Panc1 (cell line): Measurements from ENCODE around the gene ICA1.

Source experiments
- CTCF ChIP-seq: fragments of 450-650 bp; IDR thresholded peaks from 2 replicates; pipeline ENCODE4 v1.5.1; 2017; ENCODE audit warnings: mild to moderate bottlenecking
- POLR2AphosphoS5 ChIP-seq: IDR thresholded peaks from 2 replicates; pipeline ENCODE4 v1.6.1; 2012; ENCODE audit warnings: mild to moderate bottlenecking, low read depth, low read length, moderate library complexity
- SIN3A ChIP-seq: IDR thresholded peaks from 2 replicates; pipeline ENCODE4 v1.6.1; 2012; ENCODE audit warnings: low read depth, mild to moderate bottlenecking, low read length, moderate library complexity, borderline replicate concordance; ENCODE audit not compliant: insufficient read depth

- TF ChIP-seq POLR2AphosphoS5 (no peak), CTCF (no peak), SIN3A (no peak)
Measured at GRCh38 chr7:8254215-8254614, 7.8 kb downstream of the ICA1 start.
